Liver (tissue), 9 donors: ENCODE measurements around the gene CPT1B. TPM values are rescaled to one million over a fixed set of nuclear protein-coding genes. Genes with fewer than 3 reads are reported as not detected.

Source experiments
- DNase-seq: peaks from one replicate; pipeline ENCODE4 v3.0.0-alpha.2; 2017; ENCODE audit warnings: low spot score
- H3K27ac ChIP-seq, 2 donors: one replicate each; pipeline ENCODE4 v1.7.0; 2013; ENCODE audit warnings: inconsistent platforms in 2 of 2, low read length in 2 of 2, control low read depth in 1 of 2, low read depth in 1 of 2, mild to moderate bottlenecking in 1 of 2
- H3K27me3 ChIP-seq, 4 donors: one replicate each; pipeline versions ENCODE4 v1.6.1 to v1.7.0; 2013; ENCODE audit warnings: low read length in 3 of 4, inconsistent platforms in 1 of 4, mild to moderate bottlenecking in 1 of 4, moderate library complexity in 1 of 4; ENCODE audit not compliant: control insufficient read depth in 4 of 4, insufficient read depth in 4 of 4
- H3K36me3 ChIP-seq, 4 donors: one replicate each; pipeline versions ENCODE4 v1.6.1 to v1.7.0; 2013; ENCODE audit warnings: low read length in 3 of 4, mild to moderate bottlenecking in 3 of 4, low read depth in 1 of 4, moderate library complexity in 1 of 4; ENCODE audit not compliant: control insufficient read depth in 4 of 4, insufficient read depth in 3 of 4
- H3K4me1 ChIP-seq, 4 donors: one replicate each; pipeline versions ENCODE4 v1.6.1 to v1.7.0; 2013; ENCODE audit warnings: low read length in 3 of 4, mild to moderate bottlenecking in 3 of 4, moderate library complexity in 1 of 4; ENCODE audit not compliant: control insufficient read depth in 4 of 4, insufficient read depth in 4 of 4
- H3K4me3 ChIP-seq, 3 donors: one replicate each; pipeline versions ENCODE4 v1.6.1 to v1.7.0; 2013; ENCODE audit warnings: low read length in 3 of 3, control low read depth in 1 of 3, low read depth in 1 of 3, mild to moderate bottlenecking in 1 of 3
- H3K9ac ChIP-seq, 2 donors: one replicate each; pipeline ENCODE4 v1.7.0; 2013; ENCODE audit warnings: low read length in 2 of 2, mild to moderate bottlenecking in 2 of 2, moderate library complexity in 2 of 2, control low read depth in 1 of 2, low read depth in 1 of 2
- H3K9me3 ChIP-seq, 4 donors: one replicate each; pipeline versions ENCODE4 v1.6.1 to v1.7.0; 2013; ENCODE audit warnings: low read length in 3 of 4; ENCODE audit not compliant: control insufficient read depth in 4 of 4
- EGR1 ChIP-seq, 2 donors: IDR thresholded peaks; 2 replicates each; pipeline ENCODE4 v1.6.1; 2016 to 2018; ENCODE audit warnings: antibody characterized with exemption in 2 of 2, low read depth in 2 of 2
- FOXA1 ChIP-seq: IDR thresholded peaks from 2 replicates; pipeline ENCODE4 v1.6.1; 2016; ENCODE audit warnings: antibody characterized with exemption
- FOXA2 ChIP-seq: IDR thresholded peaks from 2 replicates; pipeline ENCODE4 v1.6.1; 2016; ENCODE audit warnings: antibody characterized with exemption
- GABPA ChIP-seq, 2 donors: IDR thresholded peaks in 1 of 2; conservative IDR thresholded peaks in 1 of 2; 2 replicates each; pipeline ENCODE4 v1.6.1; 2016; ENCODE audit warnings: antibody characterized with exemption in 2 of 2, mild to moderate bottlenecking in 1 of 2, moderate library complexity in 1 of 2
- HNF4A ChIP-seq, 2 donors: conservative IDR thresholded peaks; 2 replicates each; pipeline ENCODE4 v1.6.1; 2016; ENCODE audit warnings: antibody characterized with exemption in 2 of 2, mild to moderate bottlenecking in 2 of 2
- HNF4G ChIP-seq: IDR thresholded peaks from 2 replicates; pipeline ENCODE4 v1.6.1; 2016; ENCODE audit warnings: antibody characterized with exemption
- JUND ChIP-seq, 2 donors: IDR thresholded peaks; 2 replicates each; pipeline ENCODE4 v1.6.1; 2016; ENCODE audit warnings: antibody characterized with exemption in 2 of 2
- NR2F2 ChIP-seq: IDR thresholded peaks from 2 replicates; pipeline ENCODE4 v1.6.1; 2016; ENCODE audit warnings: antibody characterized with exemption
- RAD21 ChIP-seq, 2 donors: IDR thresholded peaks; 2 replicates each; pipeline ENCODE4 v1.6.1; 2016; ENCODE audit warnings: antibody characterized with exemption in 2 of 2, mild to moderate bottlenecking in 2 of 2
- RXRA ChIP-seq, 2 donors: IDR thresholded peaks; 2 replicates each; pipeline ENCODE4 v1.6.1; 2017 to 2018; ENCODE audit warnings: antibody characterized with exemption in 2 of 2, mild to moderate bottlenecking in 1 of 2
- SP1 ChIP-seq: IDR thresholded peaks from 2 replicates; pipeline ENCODE4 v1.6.1; 2018; ENCODE audit warnings: antibody characterized with exemption, mild to moderate bottlenecking
- TAF1 ChIP-seq: conservative IDR thresholded peaks from 2 replicates; pipeline ENCODE4 v1.6.1; 2016; ENCODE audit warnings: antibody characterized with exemption, mild to moderate bottlenecking
- YY1 ChIP-seq: IDR thresholded peaks from 2 replicates; pipeline ENCODE4 v1.6.1; 2016; ENCODE audit warnings: antibody characterized with exemption, mild to moderate bottlenecking
- WGBS: extraction: QIAGEN DNeasy Blood & Tissue Kit; methylation state at CpG from one replicate; pipeline ENCODE4 v1.1.7; 2013; 5-methylcytosine and 5-hydroxymethylcytosine counted together
- polyA plus RNA-seq, 2 donors: library from polyadenylated mRNA; stranded (reverse) in 1 of 2; unstranded in 1 of 2; fragments of 200-250 nt in 1 of 2; fragments of >200 nt in 1 of 2; fragmentation: Nextera tagmentation in 1 of 2; extraction: Ambion mirVana in 1 of 2; gene quantifications; one replicate each; pipeline versions ENCODE4 v1.2.1 to v1.2.3, GENCODE V29; 2013 to 2015
- total RNA-seq, 2 donors: library from RNA; depleted of rRNA; stranded (reverse); fragments of >200 nt; gene quantifications; one replicate each; pipeline ENCODE4 v1.2.3, GENCODE V29; 2014
- TF ChIP-seq, protein P1 (sequence below): fragments of 150-350 bp; IDR thresholded peaks from 2 replicates; pipeline ENCODE4 v1.5.1; 2017; ENCODE audit warnings: improper control_type of control experiment, low read depth, low read length; ENCODE audit not compliant: missing input control
- TF ChIP-seq, protein P2 (sequence below): IDR thresholded peaks from 2 replicates; pipeline ENCODE4 v1.6.1; 2016; ENCODE audit warnings: antibody characterized with exemption
- TF ChIP-seq, protein P3 (sequence below): IDR thresholded peaks from 2 replicates; pipeline ENCODE4 v1.6.1; 2016; ENCODE audit warnings: antibody characterized with exemption
- TF ChIP-seq, protein P4 (sequence below): IDR thresholded peaks from 2 replicates; pipeline ENCODE4 v1.6.1; 2016; ENCODE audit warnings: antibody characterized with exemption
- donor health status: healthy.
- donor health status: healthy.
- donor health status: healthy.
- donor health status: healthy.
- donor health status: healthy.

The CPT1B gene
- total and polyA plus RNA-seq, 4 donors: 3.0 to 13.6 (median 4.9) TPM

DNA sequence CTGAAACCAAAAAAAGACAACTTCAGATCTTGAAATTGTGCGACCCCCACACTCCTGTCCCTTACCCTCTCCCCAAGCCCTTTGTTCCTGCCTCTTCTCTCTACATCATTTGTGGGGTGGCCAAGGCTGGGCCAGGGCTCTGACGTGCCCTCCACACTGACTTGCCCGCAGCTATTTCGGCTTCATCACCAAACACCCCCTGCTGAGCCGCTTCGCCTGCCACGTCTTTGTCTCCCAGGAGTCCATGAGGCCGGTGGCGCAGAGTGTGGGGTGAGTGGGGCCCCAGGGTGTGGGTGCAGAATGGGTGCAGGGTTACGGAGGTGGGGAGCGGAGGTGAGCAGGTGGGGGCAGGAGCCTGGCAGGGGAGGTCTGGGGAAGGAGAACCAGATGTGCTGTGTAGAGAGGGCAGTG is 31.8 kb upstream of the CPT1B start:
- Histone ChIP-seq H3K9me3 (no peaks in the 10 kb centered on the region), H3K36me3 (no peaks in the 10 kb centered on the region), H3K4me1 (peaks cover 5 to 11% (median 7%) of the 10 kb centered on the region in 4 donors), H3K4me3 (no peak overlapping the region), H3K27me3 (peaks cover 0 to 2% (median 0%) of the 10 kb centered on the region in 4 donors), H3K27ac (no peak overlapping the region), H3K9ac (no peak overlapping the region)
- TF ChIP-seq, protein P1, sequence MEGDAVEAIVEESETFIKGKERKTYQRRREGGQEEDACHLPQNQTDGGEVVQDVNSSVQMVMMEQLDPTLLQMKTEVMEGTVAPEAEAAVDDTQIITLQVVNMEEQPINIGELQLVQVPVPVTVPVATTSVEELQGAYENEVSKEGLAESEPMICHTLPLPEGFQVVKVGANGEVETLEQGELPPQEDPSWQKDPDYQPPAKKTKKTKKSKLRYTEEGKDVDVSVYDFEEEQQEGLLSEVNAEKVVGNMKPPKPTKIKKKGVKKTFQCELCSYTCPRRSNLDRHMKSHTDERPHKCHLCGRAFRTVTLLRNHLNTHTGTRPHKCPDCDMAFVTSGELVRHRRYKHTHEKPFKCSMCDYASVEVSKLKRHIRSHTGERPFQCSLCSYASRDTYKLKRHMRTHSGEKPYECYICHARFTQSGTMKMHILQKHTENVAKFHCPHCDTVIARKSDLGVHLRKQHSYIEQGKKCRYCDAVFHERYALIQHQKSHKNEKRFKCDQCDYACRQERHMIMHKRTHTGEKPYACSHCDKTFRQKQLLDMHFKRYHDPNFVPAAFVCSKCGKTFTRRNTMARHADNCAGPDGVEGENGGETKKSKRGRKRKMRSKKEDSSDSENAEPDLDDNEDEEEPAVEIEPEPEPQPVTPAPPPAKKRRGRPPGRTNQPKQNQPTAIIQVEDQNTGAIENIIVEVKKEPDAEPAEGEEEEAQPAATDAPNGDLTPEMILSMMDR: no peak
- no peak for TF ChIP-seq HNF4G
- no peak for TF ChIP-seq RXRA (IDR thresholded peaks at IDR 0.05)
- no peak for TF ChIP-seq RAD21 (IDR thresholded peaks at IDR 0.05)
- no peak for TF ChIP-seq FOXA2
- TF ChIP-seq YY1: no peak
- no peak for TF ChIP-seq HNF4A (conservative IDR thresholded peaks at IDR 0.05)
- TF ChIP-seq, protein P2, sequence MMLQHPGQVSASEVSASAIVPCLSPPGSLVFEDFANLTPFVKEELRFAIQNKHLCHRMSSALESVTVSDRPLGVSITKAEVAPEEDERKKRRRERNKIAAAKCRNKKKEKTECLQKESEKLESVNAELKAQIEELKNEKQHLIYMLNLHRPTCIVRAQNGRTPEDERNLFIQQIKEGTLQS: no peak
- TF ChIP-seq SP1: no peak
- TF ChIP-seq TAF1: no peak
- TF ChIP-seq JUND (IDR thresholded peaks at IDR 0.05): no peak
- no peak for TF ChIP-seq NR2F2
- TF ChIP-seq, protein P3, sequence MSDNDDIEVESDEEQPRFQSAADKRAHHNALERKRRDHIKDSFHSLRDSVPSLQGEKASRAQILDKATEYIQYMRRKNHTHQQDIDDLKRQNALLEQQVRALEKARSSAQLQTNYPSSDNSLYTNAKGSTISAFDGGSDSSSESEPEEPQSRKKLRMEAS: no peak
- no peak for DNase-seq
- 88% methylated on average over 11 of the region's 11 CpGs for WGBS

DNA sequence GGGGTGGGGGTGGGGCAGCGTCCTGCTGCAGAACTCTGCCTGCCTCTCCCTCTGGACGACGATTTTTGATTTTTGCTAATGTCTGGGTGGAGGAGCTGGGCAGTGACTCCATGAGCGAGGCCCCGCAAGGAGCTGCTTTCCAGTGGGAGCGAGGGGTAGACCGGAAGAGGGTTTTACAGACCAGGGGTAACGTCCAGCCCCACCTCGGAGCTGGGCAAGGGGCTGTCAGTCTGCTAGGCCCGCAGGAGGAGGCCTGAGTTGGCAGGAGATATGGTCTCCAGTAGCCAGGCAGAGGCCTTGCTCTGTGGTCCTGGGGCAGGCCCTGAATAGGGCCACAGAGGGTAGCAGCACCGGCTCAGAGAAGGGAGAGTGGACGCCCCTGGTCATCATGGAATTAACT is 31.4 kb upstream of the CPT1B start:
- Histone ChIP-seq H3K27me3 (peaks cover 0 to 2% (median 0%) of the 10 kb centered on the region in 4 donors), H3K4me3 (no peak overlapping the region), H3K4me1 (peaks cover 5 to 11% (median 7%) of the 10 kb centered on the region in 4 donors), H3K27ac (no peak overlapping the region), H3K9me3 (no peaks in the 10 kb centered on the region), H3K9ac (no peak overlapping the region), H3K36me3 (no peaks in the 10 kb centered on the region)
- WGBS: 80% methylated on average over 12 of the region's 12 CpGs
- no peak for DNase-seq
- TF ChIP-seq, protein P3: no peak
- TF ChIP-seq HNF4G (no peak), HNF4A (conservative IDR thresholded peaks at IDR 0.05) (no peak), EGR1 (IDR thresholded peaks at IDR 0.05; ENCODE audit: low read depth in 2 of 2) (no peak), TAF1 (no peak), FOXA1 (no peak), SP1 (no peak), FOXA2 (no peak), JUND (IDR thresholded peaks at IDR 0.05) (no peak), RXRA (IDR thresholded peaks at IDR 0.05) (no peak), YY1 (no peak), GABPA (IDR thresholded peaks at IDR 0.05 in 1 of 2, conservative IDR thresholded peaks at IDR 0.05 in 1 of 2) (no peak), RAD21 (IDR thresholded peaks at IDR 0.05) (no peak), NR2F2 (no peak)
- TF ChIP-seq, protein P2: no peak
- TF ChIP-seq, protein P4, sequence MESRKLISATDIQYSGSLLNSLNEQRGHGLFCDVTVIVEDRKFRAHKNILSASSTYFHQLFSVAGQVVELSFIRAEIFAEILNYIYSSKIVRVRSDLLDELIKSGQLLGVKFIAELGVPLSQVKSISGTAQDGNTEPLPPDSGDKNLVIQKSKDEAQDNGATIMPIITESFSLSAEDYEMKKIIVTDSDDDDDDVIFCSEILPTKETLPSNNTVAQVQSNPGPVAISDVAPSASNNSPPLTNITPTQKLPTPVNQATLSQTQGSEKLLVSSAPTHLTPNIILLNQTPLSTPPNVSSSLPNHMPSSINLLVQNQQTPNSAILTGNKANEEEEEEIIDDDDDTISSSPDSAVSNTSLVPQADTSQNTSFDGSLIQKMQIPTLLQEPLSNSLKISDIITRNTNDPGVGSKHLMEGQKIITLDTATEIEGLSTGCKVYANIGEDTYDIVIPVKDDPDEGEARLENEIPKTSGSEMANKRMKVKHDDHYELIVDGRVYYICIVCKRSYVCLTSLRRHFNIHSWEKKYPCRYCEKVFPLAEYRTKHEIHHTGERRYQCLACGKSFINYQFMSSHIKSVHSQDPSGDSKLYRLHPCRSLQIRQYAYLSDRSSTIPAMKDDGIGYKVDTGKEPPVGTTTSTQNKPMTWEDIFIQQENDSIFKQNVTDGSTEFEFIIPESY: no peak
